Activated T-helper 2 cell treated with anti-CD3 and anti-CD28 coated beads, Interferon-gamma antibody, Interleukin-2, Interleukin-4, amounts not matched to agents 10 μg/mL and 5 μg/mL and 100 μg/mL, durations not matched to agents 14 hours and 24 hours and 36 hours (primary cell): ENCODE data around the gene KCNN3. TPM values are rescaled to one million over a fixed set of nuclear protein-coding genes. Genes with fewer than 3 reads are reported as not detected.

Source experiments
- DNase-seq: peaks from one replicate; pipeline ENCODE4 v3.0.0; 2021; ENCODE audit warnings: low spot score
- H3K27ac Mint-ChIP-seq: one replicate; pipeline ENCODE4 v1.8.0; 2021; ENCODE audit warnings: mixed read lengths
- H3K27me3 Mint-ChIP-seq: one replicate; pipeline ENCODE4 v1.8.0; 2021; ENCODE audit warnings: low read depth, mixed read lengths
- H3K36me3 Mint-ChIP-seq: one replicate; pipeline ENCODE4 v1.8.0; 2021; ENCODE audit warnings: low read depth, mixed read lengths
- H3K4me1 Mint-ChIP-seq: one replicate; pipeline ENCODE4 v1.8.0; 2021; ENCODE audit warnings: low read depth, mixed read lengths
- H3K4me3 Mint-ChIP-seq: one replicate; pipeline ENCODE4 v1.8.0; 2021; ENCODE audit warnings: low read depth, mild to moderate bottlenecking, moderate library complexity, mixed read lengths
- H3K9me3 Mint-ChIP-seq: one replicate; pipeline ENCODE4 v1.8.0; 2021; ENCODE audit warnings: mixed read lengths
- intact Hi-C: fragments of 100-400 bp; cut with micrococcal nuclease; formaldehyde crosslinking; loops from one replicate; pipeline ENCODE4 v1.15.1; 2023
- total RNA-seq: library from RNA; stranded (reverse); gene quantifications from 2 replicates; pipeline ENCODE4 v1.2.3, GENCODE V29; 2022

Gene KCNN3
- total RNA-seq, 1 donor from 2014 or later = 0.91 TPM

- H3K4me3 Mint-ChIP-seq = no peak overlapping the region
- H3K27me3 Mint-ChIP-seq = no peaks in the 10 kb centered on the region
- H3K9me3 Mint-ChIP-seq = no peaks in the 10 kb centered on the region
- peaks cover 67% of the 10 kb centered on the region for H3K4me1 Mint-ChIP-seq
- no peak overlapping the region for H3K27ac Mint-ChIP-seq
- intact Hi-C loops = loop anchor here (2.0 kb wide), 1 partner anchor 15 kb away; no protein-coding TSS in a partner anchor
- no peaks in the 10 kb centered on the region for H3K36me3 Mint-ChIP-seq
- no peak for DNase-seq
Measured at GRCh38 chr1:154733621-154734020, 136.5 kb downstream of the KCNN3 start.

GRCh38 chr1:154730986-154731489 lies 139.0 kb downstream of the KCNN3 start:
- intact Hi-C loops = no loop called here
- Mint-ChIP-seq H3K36me3 (no peaks in the 10 kb centered on the region), H3K9me3 (no peaks in the 10 kb centered on the region), H3K4me1 (peaks cover 59% of the 10 kb centered on the region), H3K27me3 (no peaks in the 10 kb centered on the region), H3K27ac (no peak overlapping the region), H3K4me3 (no peak overlapping the region)
- DNase-seq = no peak

- Mint-ChIP-seq H3K27me3 (no peaks in the 10 kb centered on the region), H3K9me3 (no peaks in the 10 kb centered on the region), H3K4me1 (peaks cover 57% of the 10 kb centered on the region), H3K4me3 (no peak overlapping the region), H3K27ac (no peak overlapping the region), H3K36me3 (no peaks in the 10 kb centered on the region)
- intact Hi-C loops = no loop called here
- DNase-seq = no peak
Measured at GRCh38 chr1:154730259-154730658, 139.8 kb downstream of the KCNN3 start.

GRCh38 chr1:154729577-154729976 lies 140.5 kb downstream of the KCNN3 start:
- Mint-ChIP-seq H3K4me1 (peaks cover 51% of the 10 kb centered on the region), H3K4me3 (no peak overlapping the region), H3K27me3 (no peaks in the 10 kb centered on the region), H3K9me3 (no peaks in the 10 kb centered on the region), H3K36me3 (no peaks in the 10 kb centered on the region), H3K27ac (no peak overlapping the region)
- intact Hi-C loops = no loop called here
- no peak for DNase-seq

- peaks cover 49% of the 10 kb centered on the region for H3K4me1 Mint-ChIP-seq
- peak overlapping the region; percentile 50 for H3K27ac Mint-ChIP-seq
- H3K36me3 Mint-ChIP-seq = no peaks in the 10 kb centered on the region
- H3K27me3 Mint-ChIP-seq = no peaks in the 10 kb centered on the region
- H3K4me3 Mint-ChIP-seq = no peak overlapping the region
- H3K9me3 Mint-ChIP-seq = no peaks in the 10 kb centered on the region
- intact Hi-C loops = no loop called here
- no peak for DNase-seq
Measured at GRCh38 chr1:154729031-154729442, 141.0 kb downstream of the KCNN3 start.

GRCh38 chr1:154726896-154727753 lies 143.0 kb downstream of the KCNN3 start:
- Mint-ChIP-seq H3K27me3 (no peaks in the 10 kb centered on the region), H3K4me3 (no peak overlapping the region), H3K4me1 (peaks cover 45% of the 10 kb centered on the region), H3K9me3 (no peaks in the 10 kb centered on the region), H3K36me3 (no peaks in the 10 kb centered on the region), H3K27ac (no peak overlapping the region)
- intact Hi-C loops = no loop called here
- no peak for DNase-seq

- Mint-ChIP-seq H3K4me1 (peaks cover 51% of the 10 kb centered on the region), H3K4me3 (no peak overlapping the region), H3K27ac (no peak overlapping the region), H3K36me3 (no peaks in the 10 kb centered on the region), H3K9me3 (no peaks in the 10 kb centered on the region), H3K27me3 (no peaks in the 10 kb centered on the region)
- intact Hi-C loops = no loop called here
- DNase-seq = no peak
Measured at GRCh38 chr1:154726443-154726842, 143.6 kb downstream of the KCNN3 start.

- no peak overlapping the region for H3K4me3 Mint-ChIP-seq
- DNase-seq = no peak
- H3K27me3 Mint-ChIP-seq = no peaks in the 10 kb centered on the region
- H3K27ac Mint-ChIP-seq = no peak overlapping the region
- intact Hi-C loops = no loop called here
- H3K36me3 Mint-ChIP-seq = no peaks in the 10 kb centered on the region
- no peaks in the 10 kb centered on the region for H3K9me3 Mint-ChIP-seq
- peaks cover 50% of the 10 kb centered on the region for H3K4me1 Mint-ChIP-seq
Measured at GRCh38 chr1:154725865-154726264, 144.2 kb downstream of the KCNN3 start.

- DNase-seq = no peak
- Mint-ChIP-seq H3K36me3 (no peaks in the 10 kb centered on the region), H3K27me3 (no peaks in the 10 kb centered on the region), H3K9me3 (no peaks in the 10 kb centered on the region), H3K4me3 (no peak overlapping the region), H3K27ac (peak overlapping the region; percentile 13), H3K4me1 (peaks cover 28% of the 10 kb centered on the region)
- intact Hi-C loops = no loop called here
Measured at GRCh38 chr1:154720328-154721297, 149.5 kb downstream of the KCNN3 start.

GRCh38 chr1:154719586-154720327 lies 150.3 kb downstream of the KCNN3 start:
- Mint-ChIP-seq H3K27ac (peak overlapping the region; percentile 53), H3K36me3 (no peaks in the 10 kb centered on the region), H3K9me3 (no peaks in the 10 kb centered on the region), H3K4me3 (no peak overlapping the region), H3K4me1 (peaks cover 31% of the 10 kb centered on the region), H3K27me3 (no peaks in the 10 kb centered on the region)
- intact Hi-C loops = loop anchor here (5.0 kb wide), 1 partner anchor 38 kb away; no protein-coding TSS in a partner anchor
- no peak for DNase-seq

- Mint-ChIP-seq H3K27me3 (no peaks in the 10 kb centered on the region), H3K4me3 (no peak overlapping the region), H3K36me3 (no peaks in the 10 kb centered on the region), H3K27ac (no peak overlapping the region), H3K4me1 (peaks cover 33% of the 10 kb centered on the region), H3K9me3 (no peaks in the 10 kb centered on the region)
- no peak for DNase-seq
- intact Hi-C loops = loop anchor here (5.0 kb wide), 1 partner anchor 39 kb away; no protein-coding TSS in a partner anchor
Measured at GRCh38 chr1:154718566-154718965, 151.5 kb downstream of the KCNN3 start.

GRCh38 chr1:154717528-154717924 lies 152.6 kb downstream of the KCNN3 start:
- Mint-ChIP-seq H3K27me3 (no peaks in the 10 kb centered on the region), H3K36me3 (no peaks in the 10 kb centered on the region), H3K4me3 (no peak overlapping the region), H3K9me3 (no peaks in the 10 kb centered on the region), H3K27ac (no peak overlapping the region), H3K4me1 (peaks cover 33% of the 10 kb centered on the region)
- intact Hi-C loops = loop anchor here (5.0 kb wide), 1 partner anchor 40 kb away; no protein-coding TSS in a partner anchor
- no peak for DNase-seq
